H1 (cell line): Measurements from ENCODE around the gene DYSF. TPM values are rescaled to one million over a fixed set of nuclear protein-coding genes. Genes with fewer than 3 reads are reported as not detected.

Experiments used
- GABPA ChIP-seq: IDR thresholded peaks from 2 replicates; pipeline ENCODE4 v1.6.1; 2011; ENCODE audit warnings: mild to moderate bottlenecking, low read length, moderate library complexity, borderline replicate concordance; ENCODE audit not compliant: insufficient read depth
- KDM4A ChIP-seq: IDR thresholded peaks from one replicate; pipeline ENCODE4 v1.7.1; 2012; ENCODE audit warnings: low read depth, mild to moderate bottlenecking, moderate library complexity, low read length, inconsistent platforms; ENCODE audit not compliant: severe bottlenecking
- PHF8 ChIP-seq: fragments of 200-600 bp; sonication (generic); conservative IDR thresholded peaks from 2 replicates; pipeline ENCODE4 v1.7.1; 2012; ENCODE audit warnings: low read depth, mild to moderate bottlenecking, inconsistent platforms, low read length, moderate library complexity
- POLR2A ChIP-seq, 2 experiments: IDR thresholded peaks; 1 replicate in 1 of 2; 2 replicates in 1 of 2; pipeline ENCODE4 v1.6.1; 2011; ENCODE audit warnings: low read depth in 2 of 2, low read length in 2 of 2, mild to moderate bottlenecking in 2 of 2; ENCODE audit errors: control extremely low read depth in 1 of 2
- POLR2AphosphoS5 ChIP-seq: IDR thresholded peaks from 2 replicates; pipeline ENCODE4 v1.6.1; 2011; ENCODE audit warnings: low read depth, low read length
- RAD21 ChIP-seq, 2 experiments: IDR thresholded peaks in 1 of 2; conservative IDR thresholded peaks in 1 of 2; 2 replicates each; pipeline ENCODE4 v1.6.1; 2011; ENCODE audit warnings: low read depth in 2 of 2, low read length in 2 of 2, improper control_type of control experiment in 1 of 2, inconsistent platforms in 1 of 2, mild to moderate bottlenecking in 1 of 2, moderate library complexity in 1 of 2
- RFX5 ChIP-seq: IDR thresholded peaks from 2 replicates; pipeline ENCODE4 v1.6.1; 2011; ENCODE audit warnings: low read depth, low read length, improper control_type of control experiment, borderline replicate concordance
- SRF ChIP-seq: IDR thresholded peaks from 2 replicates; pipeline ENCODE4 v1.6.1; 2011; ENCODE audit warnings: mild to moderate bottlenecking, low read depth, low read length, moderate library complexity
- polyA plus RNA-seq, 7 experiments: library from polyadenylated mRNA; depleted of rRNA in 3 of 7; stranded (reverse) in 5 of 7; unstranded in 2 of 7; fragments of >200 nt in 5 of 7; fragments of 200-250 nt in 2 of 7; gene quantifications; 1 replicate in 5 of 7; 2 replicates in 1 of 7; 4 replicates in 1 of 7; pipeline versions ENCODE4 v1.2.1 to v1.2.3, GENCODE V29; 2011 to 2013; ENCODE audit warnings: missing spikeins in 2 of 7, mixed read lengths in 2 of 7
- total RNA-seq: library from RNA; stranded (reverse); fragmentation: NEBNext Ultra II Directional; extraction: Animal tissue kit (Norgen Biotek cat#: 25700); gene quantifications from 2 replicates; pipeline ENCODE4 v1.2.1, GENCODE V29; 2021
- TF ChIP-seq, protein P1 (sequence below), 3 experiments: IDR thresholded peaks; 1 replicate in 2 of 3; 2 replicates in 1 of 3; pipeline versions ENCODE4 v1.5.1 to v1.6.1; 2011; ENCODE audit warnings: low read length in 3 of 3, mild to moderate bottlenecking in 3 of 3, inconsistent platforms in 2 of 3, low read depth in 1 of 3, moderate library complexity in 1 of 3; ENCODE audit not compliant: insufficient read depth in 1 of 3; ENCODE audit errors: control extremely low read depth in 1 of 3

Gene DYSF
- total and polyA plus RNA-seq, 2 of the 8 experiments (the other 6 are each of a cell fraction or from before 2014, with no cell fraction given): 5.8 to 7.1 TPM

DNA sequence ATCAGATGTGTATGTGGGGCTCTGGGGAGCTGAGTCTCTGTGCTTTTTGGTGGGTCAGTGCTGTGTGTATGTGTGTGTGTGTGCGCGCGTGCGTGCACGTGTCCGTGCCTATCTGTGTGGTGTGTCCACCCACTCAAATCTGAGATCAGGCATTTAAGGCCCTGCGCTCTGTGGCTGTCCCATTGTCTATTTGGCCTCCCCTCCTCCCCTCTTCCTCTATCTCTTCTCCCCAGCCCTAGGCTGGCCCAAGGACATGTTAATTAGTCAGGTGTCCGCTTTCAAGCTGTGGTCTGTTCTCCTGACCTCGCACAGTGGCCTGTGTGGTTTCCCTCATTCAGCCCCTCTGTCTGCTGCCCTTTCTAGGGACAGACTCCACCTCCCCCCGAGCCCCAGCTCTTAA, 136.4 kb downstream of the DYSF start (continued):
- TF ChIP-seq SRF: no peak
- no peak for TF ChIP-seq KDM4A
- no peak for TF ChIP-seq RAD21 (IDR thresholded peaks at IDR 0.05 in 1 of 2, conservative IDR thresholded peaks at IDR 0.05 in 1 of 2; ENCODE audit: low read depth in 2 of 2, low read length in 2 of 2)
- TF ChIP-seq, protein P1, sequence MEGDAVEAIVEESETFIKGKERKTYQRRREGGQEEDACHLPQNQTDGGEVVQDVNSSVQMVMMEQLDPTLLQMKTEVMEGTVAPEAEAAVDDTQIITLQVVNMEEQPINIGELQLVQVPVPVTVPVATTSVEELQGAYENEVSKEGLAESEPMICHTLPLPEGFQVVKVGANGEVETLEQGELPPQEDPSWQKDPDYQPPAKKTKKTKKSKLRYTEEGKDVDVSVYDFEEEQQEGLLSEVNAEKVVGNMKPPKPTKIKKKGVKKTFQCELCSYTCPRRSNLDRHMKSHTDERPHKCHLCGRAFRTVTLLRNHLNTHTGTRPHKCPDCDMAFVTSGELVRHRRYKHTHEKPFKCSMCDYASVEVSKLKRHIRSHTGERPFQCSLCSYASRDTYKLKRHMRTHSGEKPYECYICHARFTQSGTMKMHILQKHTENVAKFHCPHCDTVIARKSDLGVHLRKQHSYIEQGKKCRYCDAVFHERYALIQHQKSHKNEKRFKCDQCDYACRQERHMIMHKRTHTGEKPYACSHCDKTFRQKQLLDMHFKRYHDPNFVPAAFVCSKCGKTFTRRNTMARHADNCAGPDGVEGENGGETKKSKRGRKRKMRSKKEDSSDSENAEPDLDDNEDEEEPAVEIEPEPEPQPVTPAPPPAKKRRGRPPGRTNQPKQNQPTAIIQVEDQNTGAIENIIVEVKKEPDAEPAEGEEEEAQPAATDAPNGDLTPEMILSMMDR (IDR thresholded peaks at IDR 0.05; ENCODE audit: control extremely low read depth in 1 of 3, insufficient read depth in 1 of 3, low read depth in 1 of 3, low read length in 3 of 3): no peak
- TF ChIP-seq POLR2A (IDR thresholded peaks at IDR 0.05; ENCODE audit: control extremely low read depth in 1 of 2, low read depth in 2 of 2, low read length in 2 of 2): no peak
- TF ChIP-seq POLR2AphosphoS5: no peak
- TF ChIP-seq GABPA: no peak
- no peak for TF ChIP-seq RFX5
- TF ChIP-seq PHF8: no peak
